Activated CD4-positive, alpha-beta T cell treated with anti-CD3 and anti-CD28 coated beads for 36 hours (primary cell): Measurements from ENCODE around the gene EFL1. TPM values are rescaled to one million over a fixed set of nuclear protein-coding genes. Genes with fewer than 3 reads are reported as not detected.

Source experiments
- ATAC-seq: fragments of 200-7000 bp; cut with Tn5 transposase; one replicate; pipeline ENCODE4 v1.10.0; 2021; ENCODE audit warnings: mild to moderate bottlenecking, moderate library complexity
- CTCF ChIA-PET: fragments of 350-600 bp; sonication (Branson Sonifier 250); formaldehyde crosslinking; loops from one replicate; lab custom pipeline; 2021; ENCODE audit warnings: antibody characterized with exemption; lab: Charles Lee
- POLR2A ChIA-PET: fragments of 350-600 bp; sonication (Branson Sonifier 250); formaldehyde crosslinking; loops from one replicate; lab custom pipeline; 2021; ENCODE audit warnings: antibody characterized with exemption, inconsistent platforms; lab: Charles Lee
- DNase-seq: peaks from one replicate; pipeline ENCODE4 v3.0.0-alpha.2; 2020
- H3K27ac Mint-ChIP-seq: one replicate; pipeline ENCODE4 v1.8.0; 2021; ENCODE audit warnings: mixed read lengths
- H3K27me3 Mint-ChIP-seq: one replicate; pipeline ENCODE4 v1.8.0; 2021; ENCODE audit warnings: mixed read lengths
- H3K36me3 Mint-ChIP-seq: one replicate; pipeline ENCODE4 v1.8.0; 2021; ENCODE audit warnings: low read depth, mixed read lengths
- H3K4me1 Mint-ChIP-seq: one replicate; pipeline ENCODE4 v1.8.0; 2021; ENCODE audit warnings: mixed read lengths
- H3K4me3 Mint-ChIP-seq: one replicate; pipeline ENCODE4 v1.8.0; 2021; ENCODE audit warnings: mild to moderate bottlenecking, moderate library complexity, mixed read lengths
- H3K9me3 Mint-ChIP-seq: one replicate; pipeline ENCODE4 v1.8.0; 2021; ENCODE audit warnings: low read depth, mixed read lengths
- intact Hi-C, 2 experiments: fragments of 100-400 bp; cut with DNase I in 1 of 2; cut with micrococcal nuclease in 1 of 2; formaldehyde crosslinking; loops; one replicate each; pipeline versions ENCODE4 v1.14.2 to v1.15.1; 2022 to 2024; cut with DNase I, micrococcal nuclease
- total RNA-seq, 2 experiments: library from RNA; stranded (reverse); gene quantifications; one replicate each; pipeline ENCODE4 v1.2.3, GENCODE V29; 2021

EFL1 gene
- total RNA-seq, 2 experiments from 2014 or later = 25.0 to 30.2 TPM

DNA sequence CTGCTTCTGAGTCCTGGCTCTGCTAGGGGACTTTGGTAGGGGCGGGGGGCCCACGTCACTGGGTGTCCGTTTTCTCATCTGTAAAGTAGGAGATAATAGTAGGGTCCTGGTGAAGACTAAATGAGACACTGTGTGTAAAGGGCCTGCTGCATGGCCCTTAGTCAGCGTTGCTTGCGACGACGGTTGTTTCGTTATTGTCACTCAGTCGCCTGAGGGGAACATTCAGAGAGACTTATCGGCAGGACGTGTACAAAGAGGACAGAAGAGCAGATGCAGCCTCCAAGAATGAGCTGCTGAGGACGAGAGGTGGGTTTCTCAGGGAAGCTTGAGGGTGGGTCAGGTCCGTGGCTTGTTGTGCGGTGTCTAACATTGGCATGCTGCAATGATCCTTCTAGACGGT is 163.9 kb downstream of the EFL1 start:
- no peak overlapping the region for H3K27ac Mint-ChIP-seq
- ChIA-PET CTCF (no interaction called here), POLR2A (no interaction called here)
- ATAC-seq (no peak), DNase-seq (no peak)
- peaks cover 2% of the 10 kb centered on the region for H3K27me3 Mint-ChIP-seq
- H3K36me3 Mint-ChIP-seq = no peaks in the 10 kb centered on the region
- intact Hi-C loops = no loop called here
- no peak overlapping the region for H3K4me3 Mint-ChIP-seq
- no peaks in the 10 kb centered on the region for H3K9me3 Mint-ChIP-seq
- H3K4me1 Mint-ChIP-seq = no peaks in the 10 kb centered on the region

- Mint-ChIP-seq H3K4me1 (no peaks in the 10 kb centered on the region), H3K36me3 (no peaks in the 10 kb centered on the region), H3K9me3 (no peaks in the 10 kb centered on the region), H3K4me3 (no peak overlapping the region), H3K27ac (no peak overlapping the region), H3K27me3 (peaks cover 2% of the 10 kb centered on the region)
- DNase-seq = no peak
- ATAC-seq = no peak
- CTCF ChIA-PET = interaction anchor here (1.6 kb wide), 1 partner anchor 13 kb away, joined by 6 read pairs; no protein-coding TSS in a partner anchor
- POLR2A ChIA-PET = no interaction called here
- intact Hi-C loops = no loop called here
Observed at GRCh38 chr15:82095803-82096202, 166.7 kb downstream of the EFL1 start.

DNA sequence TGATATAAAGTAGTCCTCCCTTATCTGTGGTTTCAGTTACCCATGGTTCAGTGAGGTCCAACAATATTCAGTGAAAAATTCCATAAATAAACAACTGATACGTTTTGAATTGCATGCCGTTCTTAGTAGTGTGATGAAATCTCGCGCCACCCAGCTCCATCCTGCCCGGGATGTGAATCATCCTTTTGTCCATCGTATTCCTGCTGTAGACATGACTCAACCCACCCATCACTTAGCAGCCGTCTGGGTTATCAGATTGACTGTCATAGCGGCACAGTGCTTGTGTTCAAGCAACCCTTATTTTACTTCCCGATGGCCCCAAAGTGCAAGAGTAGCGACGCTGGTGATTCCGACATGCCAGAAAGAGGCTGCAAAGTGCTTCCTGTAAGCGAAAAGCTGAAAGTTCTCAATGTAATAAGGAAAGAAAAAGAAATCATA is 168.7 kb downstream of the EFL1 start:
- intact Hi-C loops = no loop called here
- POLR2A ChIA-PET = no interaction called here

GRCh38 chr15:82093325-82093724 is 169.2 kb downstream of the EFL1 start:
- intact Hi-C loops = no loop called here
- Mint-ChIP-seq H3K27ac (no peak overlapping the region), H3K27me3 (no peaks in the 10 kb centered on the region), H3K36me3 (no peaks in the 10 kb centered on the region), H3K4me3 (no peak overlapping the region), H3K9me3 (no peaks in the 10 kb centered on the region), H3K4me1 (no peaks in the 10 kb centered on the region)
- no peak for DNase-seq
- ChIA-PET CTCF (interaction anchor here (1.1 kb wide), 1 partner anchor 15 kb away, joined by 3 read pairs; no protein-coding TSS in a partner anchor), POLR2A (no interaction called here)
- no peak for ATAC-seq

More for the DNA sequence above, 168.7 kb downstream of the EFL1 start:
- no peak overlapping the region for H3K4me3 Mint-ChIP-seq
- CTCF ChIA-PET = no interaction called here
- no peak overlapping the region for H3K27ac Mint-ChIP-seq
- no peaks in the 10 kb centered on the region for H3K36me3 Mint-ChIP-seq
- no peaks in the 10 kb centered on the region for H3K27me3 Mint-ChIP-seq
- H3K4me1 Mint-ChIP-seq = no peaks in the 10 kb centered on the region
- no peak for ATAC-seq
- no peak for DNase-seq
- no peaks in the 10 kb centered on the region for H3K9me3 Mint-ChIP-seq

DNA sequence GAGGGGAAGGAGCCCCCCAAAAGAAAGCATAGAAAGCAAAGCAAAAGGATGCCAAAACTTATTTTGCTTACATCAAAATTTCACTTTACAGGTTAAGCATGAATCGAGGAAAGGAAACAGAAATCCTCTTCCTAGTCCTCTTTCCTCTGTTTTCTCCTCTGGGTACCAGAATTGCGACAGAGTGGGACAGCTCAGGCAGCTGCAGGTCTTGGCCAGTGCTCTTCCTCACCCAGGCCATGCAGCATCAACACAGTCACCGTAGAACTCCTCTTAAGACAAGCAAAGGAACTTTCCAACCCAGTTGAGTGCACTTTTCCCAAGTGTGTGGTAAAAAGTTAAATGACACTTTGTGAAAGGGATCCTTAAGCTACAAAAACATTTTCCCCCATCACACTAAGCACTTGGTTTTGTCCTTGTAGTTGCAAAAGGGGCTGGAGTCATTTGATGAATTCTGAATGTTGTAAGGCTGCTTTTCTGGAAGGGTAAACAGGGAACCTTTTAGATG is 170.8 kb downstream of the EFL1 start:
- Mint-ChIP-seq H3K9me3 (no peaks in the 10 kb centered on the region), H3K4me3 (no peak overlapping the region), H3K36me3 (no peaks in the 10 kb centered on the region), H3K4me1 (no peaks in the 10 kb centered on the region), H3K27ac (no peak overlapping the region), H3K27me3 (no peaks in the 10 kb centered on the region)
- POLR2A ChIA-PET = no interaction called here
- ATAC-seq (no peak), DNase-seq (no peak)
- intact Hi-C loops = no loop called here
- CTCF ChIA-PET = no interaction called here

- H3K27ac Mint-ChIP-seq = no peak overlapping the region
- no peak for ATAC-seq
- no peaks in the 10 kb centered on the region for H3K36me3 Mint-ChIP-seq
- intact Hi-C loops = no loop called here
- POLR2A ChIA-PET = no interaction called here
- no peaks in the 10 kb centered on the region for H3K27me3 Mint-ChIP-seq
- CTCF ChIA-PET = interaction anchor here (0.7 kb wide), 1 partner anchor 1042 kb away, joined by 3 read pairs; no protein-coding TSS in a partner anchor
- no peak overlapping the region for H3K4me3 Mint-ChIP-seq
- no peaks in the 10 kb centered on the region for H3K4me1 Mint-ChIP-seq
- DNase-seq = no peak
- H3K9me3 Mint-ChIP-seq = no peaks in the 10 kb centered on the region
Observed at GRCh38 chr15:82086243-82086995, 176.1 kb downstream of the EFL1 start.

GRCh38 chr15:82081914-82082762 is 180.4 kb downstream of the EFL1 start:
- Mint-ChIP-seq H3K4me1 (no peaks in the 10 kb centered on the region), H3K27me3 (peaks cover 6% of the 10 kb centered on the region), H3K4me3 (no peak overlapping the region), H3K27ac (no peak overlapping the region), H3K36me3 (no peaks in the 10 kb centered on the region), H3K9me3 (no peaks in the 10 kb centered on the region)
- ChIA-PET POLR2A (no interaction called here), CTCF (no interaction called here)
- ATAC-seq (no peak), DNase-seq (no peak)
- intact Hi-C loops = no loop called here

DNA sequence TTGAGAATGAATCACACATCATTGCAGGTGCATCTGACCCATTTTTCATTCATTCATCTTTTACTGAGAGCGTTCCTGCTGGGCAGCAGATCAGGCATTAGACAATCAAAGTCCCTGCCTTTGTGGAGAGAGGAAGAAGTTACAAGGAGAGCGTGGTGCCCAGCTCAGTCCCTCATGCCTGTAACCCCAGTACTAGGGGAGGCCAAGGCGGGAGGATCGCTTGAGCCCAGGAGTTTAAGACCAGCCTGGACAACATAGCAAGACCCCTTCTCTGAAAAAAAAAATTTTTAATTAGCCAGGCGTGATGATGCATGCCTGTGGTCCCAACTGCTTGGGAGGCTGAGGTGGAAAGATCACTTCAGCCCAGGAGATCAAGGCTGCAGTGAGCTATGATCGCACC is 181.8 kb downstream of the EFL1 start:
- no peak overlapping the region for H3K27ac Mint-ChIP-seq
- peaks cover 8% of the 10 kb centered on the region for H3K27me3 Mint-ChIP-seq
- no peak overlapping the region for H3K4me3 Mint-ChIP-seq
- H3K4me1 Mint-ChIP-seq = no peaks in the 10 kb centered on the region
- DNase-seq = no peak
- no peaks in the 10 kb centered on the region for H3K36me3 Mint-ChIP-seq
- ChIA-PET POLR2A (no interaction called here), CTCF (no interaction called here)
- intact Hi-C loops = no loop called here
- no peaks in the 10 kb centered on the region for H3K9me3 Mint-ChIP-seq
- ATAC-seq = no peak

Other genes with a start within 250 kb of the EFL1 start
- gene MEX3B, start 216.7 kb downstream of the EFL1 start, total RNA-seq = 1 to 10 TPM; 1.2 to 1.3 TPM
- gene SAXO2, start 84 bp upstream of the EFL1 start, total RNA-seq = 1 to 10 TPM; 4.4 to 6.9 TPM
- 1 to 10 TPM in 1 of 2 experiments, under 1 TPM in 1; 0.97 to 1.6 TPM for gene GOLGA6L10, start 86.7 kb upstream of the EFL1 start, total RNA-seq
- gene GOLGA6L9, start 167.1 kb upstream of the EFL1 start, total RNA-seq = 1 to 10 TPM; 2.1 to 2.2 TPM